NCI-H2171 treated with DMSO at 0.1 percent for 48 hours (cell line): ENCODE results near the gene OR6P1.

Source experiments
- DNase-seq: peaks from one replicate; lab custom pipeline; 2025; lab: John Stamatoyannopoulos, UW

Gene OR6P1

GRCh38 chr1:158516966-158517365 is 53.4 kb downstream of the OR6P1 start:
- no peak for DNase-seq
